KMS-11 (cell line): ENCODE data around the gene PDE6A.
A peak's percentile ranks its signal among the peaks of the same experiment; 100 is the strongest.

ENCODE experiments used
- H2AFZ ChIP-seq: fragments of 200-600 bp; sonication (generic); 2 replicates; pipeline ENCODE4 v1.6.1; 2016; ENCODE audit warnings: antibody characterized with exemption, mixed run types, low read depth
- H3K27ac ChIP-seq: fragments of 200-600 bp; sonication (generic); 2 replicates; pipeline ENCODE4 v1.6.1; 2016; ENCODE audit warnings: mild to moderate bottlenecking, mixed run types
- H3K27me3 ChIP-seq: fragments of 200-600 bp; sonication (generic); 2 replicates; pipeline ENCODE4 v1.6.1; 2017; ENCODE audit warnings: mild to moderate bottlenecking, low read depth, mixed run types, moderate library complexity; ENCODE audit not compliant: insufficient read depth
- H3K36me3 ChIP-seq: fragments of 200-600 bp; sonication (generic); 2 replicates; pipeline ENCODE4 v1.6.1; 2017; ENCODE audit warnings: mild to moderate bottlenecking, mixed run types; ENCODE audit not compliant: insufficient read depth
- H3K4me1 ChIP-seq: fragments of 200-600 bp; sonication (generic); 2 replicates; pipeline ENCODE4 v1.6.1; 2016; ENCODE audit warnings: mild to moderate bottlenecking, low read depth, mixed run types; ENCODE audit not compliant: poor library complexity, severe bottlenecking
- H3K4me2 ChIP-seq: fragments of 200-600 bp; sonication (generic); 2 replicates; pipeline ENCODE4 v1.7.0; 2016; ENCODE audit warnings: mild to moderate bottlenecking, mixed run types
- H3K4me3 ChIP-seq: fragments of 200-600 bp; sonication (generic); IDR thresholded peaks from 2 replicates; pipeline ENCODE4 v1.6.1; 2017; ENCODE audit warnings: low read depth, low read length, mixed read lengths; ENCODE audit not compliant: insufficient read depth
- H3K79me2 ChIP-seq: fragments of 200-600 bp; sonication (generic); 2 replicates; pipeline ENCODE4 v1.6.1; 2016; ENCODE audit warnings: low read depth, mixed run types; ENCODE audit not compliant: insufficient read depth
- H3K9ac ChIP-seq: fragments of 200-600 bp; sonication (generic); 2 replicates; pipeline ENCODE4 v1.6.1; 2016; ENCODE audit warnings: mild to moderate bottlenecking, mixed run types
- H4K20me1 ChIP-seq: fragments of 200-600 bp; sonication (generic); 2 replicates; pipeline ENCODE4 v1.6.1; 2016; ENCODE audit warnings: mild to moderate bottlenecking, mixed run types; ENCODE audit not compliant: insufficient read depth
- TF ChIP-seq, protein P1 (sequence below): fragments of 200-600 bp; sonication (generic); conservative IDR thresholded peaks from 2 replicates; pipeline ENCODE4 v1.6.1; 2017; ENCODE audit warnings: low read depth, mild to moderate bottlenecking, antibody characterized with exemption, low read length, moderate library complexity, mixed read lengths

PDE6A gene

DNA sequence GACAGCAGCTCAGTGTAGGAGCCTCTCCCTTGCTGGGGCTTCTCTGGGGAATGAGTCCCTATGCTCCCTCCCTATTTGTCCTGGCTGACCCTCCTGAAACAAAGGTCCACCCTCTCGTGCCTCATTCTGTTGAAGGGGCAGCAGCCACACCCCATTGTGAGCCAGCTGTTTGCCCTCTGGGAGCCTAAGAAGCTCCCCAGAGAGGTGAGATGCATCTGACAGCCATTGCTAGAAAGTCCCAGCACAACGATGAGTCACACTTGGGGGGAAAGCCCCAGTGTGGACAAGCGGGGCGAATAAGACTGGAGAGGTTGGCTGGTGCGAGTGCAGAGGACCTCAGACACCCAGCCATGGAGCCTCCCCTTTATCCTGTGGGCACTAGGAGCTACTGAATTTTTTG lies 113.1 kb downstream of the PDE6A start:
- no peak overlapping the region for H3K27ac ChIP-seq
- TF ChIP-seq, protein P1, sequence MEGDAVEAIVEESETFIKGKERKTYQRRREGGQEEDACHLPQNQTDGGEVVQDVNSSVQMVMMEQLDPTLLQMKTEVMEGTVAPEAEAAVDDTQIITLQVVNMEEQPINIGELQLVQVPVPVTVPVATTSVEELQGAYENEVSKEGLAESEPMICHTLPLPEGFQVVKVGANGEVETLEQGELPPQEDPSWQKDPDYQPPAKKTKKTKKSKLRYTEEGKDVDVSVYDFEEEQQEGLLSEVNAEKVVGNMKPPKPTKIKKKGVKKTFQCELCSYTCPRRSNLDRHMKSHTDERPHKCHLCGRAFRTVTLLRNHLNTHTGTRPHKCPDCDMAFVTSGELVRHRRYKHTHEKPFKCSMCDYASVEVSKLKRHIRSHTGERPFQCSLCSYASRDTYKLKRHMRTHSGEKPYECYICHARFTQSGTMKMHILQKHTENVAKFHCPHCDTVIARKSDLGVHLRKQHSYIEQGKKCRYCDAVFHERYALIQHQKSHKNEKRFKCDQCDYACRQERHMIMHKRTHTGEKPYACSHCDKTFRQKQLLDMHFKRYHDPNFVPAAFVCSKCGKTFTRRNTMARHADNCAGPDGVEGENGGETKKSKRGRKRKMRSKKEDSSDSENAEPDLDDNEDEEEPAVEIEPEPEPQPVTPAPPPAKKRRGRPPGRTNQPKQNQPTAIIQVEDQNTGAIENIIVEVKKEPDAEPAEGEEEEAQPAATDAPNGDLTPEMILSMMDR: no peak
- H3K9ac ChIP-seq: no peak overlapping the region
- no peaks in the 10 kb centered on the region for H3K36me3 ChIP-seq
- H3K4me2 ChIP-seq: no peak overlapping the region
- H3K79me2 ChIP-seq: no peaks in the 10 kb centered on the region
- peaks cover 10% of the 10 kb centered on the region for H3K4me1 ChIP-seq
- no peaks in the 10 kb centered on the region for H4K20me1 ChIP-seq
- H3K27me3 ChIP-seq: no peaks in the 10 kb centered on the region
- no peak overlapping the region for H3K4me3 ChIP-seq
- H2AFZ ChIP-seq: no peak overlapping the region

DNA sequence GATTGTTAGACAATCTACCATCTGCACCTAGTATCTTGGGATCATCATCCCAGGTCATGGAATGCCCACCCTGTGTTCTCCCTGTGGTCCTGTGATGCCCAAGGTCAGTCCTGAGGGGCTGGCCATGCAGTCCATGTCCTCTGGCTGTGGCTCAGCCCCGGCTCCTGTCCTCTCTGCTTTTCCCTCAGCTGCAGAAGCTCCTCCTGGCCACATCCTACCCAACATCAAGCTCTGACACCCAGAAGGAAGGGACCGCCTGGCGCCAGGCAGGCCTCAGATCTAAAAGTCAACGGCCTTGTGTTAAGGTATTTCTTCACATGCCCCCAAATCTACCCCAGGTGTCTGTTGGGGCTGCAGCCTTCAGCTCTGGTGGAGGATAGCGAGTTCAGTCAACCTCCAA lies 114.0 kb downstream of the PDE6A start:
- H3K27me3 ChIP-seq: no peaks in the 10 kb centered on the region
- no peak overlapping the region for H2AFZ ChIP-seq
- H3K4me3 ChIP-seq: no peak overlapping the region
- H4K20me1 ChIP-seq: no peaks in the 10 kb centered on the region
- no peaks in the 10 kb centered on the region for H3K79me2 ChIP-seq
- peaks cover 10% of the 10 kb centered on the region for H3K4me1 ChIP-seq
- TF ChIP-seq, protein P1: no peak
- no peak overlapping the region for H3K9ac ChIP-seq
- no peaks in the 10 kb centered on the region for H3K36me3 ChIP-seq
- H3K4me2 ChIP-seq: no peak overlapping the region
- no peak overlapping the region for H3K27ac ChIP-seq

DNA sequence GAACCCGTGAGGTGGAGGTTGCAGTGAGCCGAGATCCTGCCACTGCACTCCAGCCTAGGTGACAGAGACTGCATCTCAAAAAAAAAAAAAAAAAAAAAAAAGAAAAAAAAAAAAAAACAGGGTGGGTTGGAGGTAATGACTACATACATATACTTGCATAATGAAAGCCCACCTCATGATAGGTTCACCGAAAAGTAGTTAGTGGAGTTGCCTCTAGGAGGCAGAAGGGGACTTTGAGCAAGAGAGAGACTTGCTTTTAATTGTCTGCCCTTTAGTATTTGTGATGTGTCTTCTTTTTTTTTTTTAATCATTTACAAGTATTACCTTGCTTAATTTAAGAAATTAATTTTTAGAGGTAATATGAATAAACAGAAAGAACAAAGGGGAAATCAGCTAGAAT lies 114.6 kb downstream of the PDE6A start:
- Histone ChIP-seq H2AFZ (no peak overlapping the region), H3K4me1 (peaks cover 10% of the 10 kb centered on the region), H3K36me3 (no peaks in the 10 kb centered on the region), H3K4me3 (no peak overlapping the region), H3K27me3 (no peaks in the 10 kb centered on the region), H3K79me2 (no peaks in the 10 kb centered on the region), H4K20me1 (no peaks in the 10 kb centered on the region), H3K9ac (no peak overlapping the region), H3K4me2 (no peak overlapping the region), H3K27ac (no peak overlapping the region)
- TF ChIP-seq, protein P1: no peak

GRCh38 chr5:149828161-149829011 lies 116.2 kb downstream of the PDE6A start:
- no peaks in the 10 kb centered on the region for H3K36me3 ChIP-seq
- no peak overlapping the region for H3K4me2 ChIP-seq
- no peak overlapping the region for H3K4me3 ChIP-seq
- no peaks in the 10 kb centered on the region for H4K20me1 ChIP-seq
- H2AFZ ChIP-seq: no peak overlapping the region
- TF ChIP-seq, protein P1: peak; percentile 78
- no peak overlapping the region for H3K9ac ChIP-seq
- H3K79me2 ChIP-seq: no peaks in the 10 kb centered on the region
- no peaks in the 10 kb centered on the region for H3K27me3 ChIP-seq
- H3K27ac ChIP-seq: no peak overlapping the region
- peaks cover 10% of the 10 kb centered on the region for H3K4me1 ChIP-seq
